ENCODE measurements around the gene CPNE9. TPM values are rescaled to one million over a fixed set of nuclear protein-coding genes. Genes with fewer than 3 reads are reported as not detected.

Gene CPNE9
- total RNA-seq, 1 donor from 2014 or later: not detected

GRCh38 chr3:9681723-9682081 lies 21.9 kb upstream of the CPNE9 start:
- no peak for FAIRE-seq

GRCh38 chr3:9682096-9682495 lies 21.5 kb upstream of the CPNE9 start:
- Histone ChIP-seq H3K27me3 (ENCODE audit: control insufficient read depth, insufficient read depth, low read length) (no peaks in the 10 kb centered on the region), H3K4me3 (ENCODE audit: low read depth, low read length) (no peak overlapping the region), H3K36me3 (ENCODE audit: control insufficient read depth, insufficient read depth, low read length) (peaks cover 35% of the 10 kb centered on the region)
- TF ChIP-seq CTCF (IDR thresholded peaks at IDR 0.05; ENCODE audit: insufficient read depth, low read length, severe bottlenecking): no peak
- FAIRE-seq (no peak), DNase-seq (ENCODE audit: low read depth) (no peak)

More at GRCh38 chr3:9681723-9682081, 21.9 kb upstream of the CPNE9 start:
- no peak for DNase-seq (ENCODE audit: low read depth)
- no peaks in the 10 kb centered on the region for H3K27me3 ChIP-seq (ENCODE audit: control insufficient read depth, insufficient read depth, low read length)
- no peak for TF ChIP-seq CTCF (IDR thresholded peaks at IDR 0.05; ENCODE audit: insufficient read depth, low read length, severe bottlenecking)
- H3K4me3 ChIP-seq (ENCODE audit: low read depth, low read length): no peak overlapping the region
- H3K36me3 ChIP-seq (ENCODE audit: control insufficient read depth, insufficient read depth, low read length): peaks cover 37% of the 10 kb centered on the region

GRCh38 chr3:9683426-9683825 lies 20.2 kb upstream of the CPNE9 start:
- H3K27me3 ChIP-seq (ENCODE audit: control insufficient read depth, insufficient read depth, low read length): no peaks in the 10 kb centered on the region
- FAIRE-seq: no peak
- TF ChIP-seq CTCF (IDR thresholded peaks at IDR 0.05; ENCODE audit: insufficient read depth, low read length, severe bottlenecking): no peak
- H3K4me3 ChIP-seq (ENCODE audit: low read depth, low read length): no peak overlapping the region
- DNase-seq (ENCODE audit: low read depth): no peak
- H3K36me3 ChIP-seq (ENCODE audit: control insufficient read depth, insufficient read depth, low read length): peaks cover 40% of the 10 kb centered on the region

GRCh38 chr3:9685216-9686049 lies 18.2 kb upstream of the CPNE9 start:
- peaks cover 47% of the 10 kb centered on the region for H3K36me3 ChIP-seq (ENCODE audit: control insufficient read depth, insufficient read depth, low read length)

GRCh38 chr3:9686050-9686550 lies 17.5 kb upstream of the CPNE9 start:
- DNase-seq (ENCODE audit: low read depth) (no peak), FAIRE-seq (no peak)
- peaks cover 43% of the 10 kb centered on the region for H3K36me3 ChIP-seq (ENCODE audit: control insufficient read depth, insufficient read depth, low read length)
- no peak overlapping the region for H3K4me3 ChIP-seq (ENCODE audit: low read depth, low read length)
- H3K27me3 ChIP-seq (ENCODE audit: control insufficient read depth, insufficient read depth, low read length): no peaks in the 10 kb centered on the region
- no peak for TF ChIP-seq CTCF (IDR thresholded peaks at IDR 0.05; ENCODE audit: insufficient read depth, low read length, severe bottlenecking)

More at GRCh38 chr3:9685216-9686049, 18.2 kb upstream of the CPNE9 start:
- DNase-seq (ENCODE audit: low read depth): no peak
- H3K4me3 ChIP-seq (ENCODE audit: low read depth, low read length): no peak overlapping the region
- TF ChIP-seq CTCF (IDR thresholded peaks at IDR 0.05; ENCODE audit: insufficient read depth, low read length, severe bottlenecking): no peak
- no peak for FAIRE-seq
- no peaks in the 10 kb centered on the region for H3K27me3 ChIP-seq (ENCODE audit: control insufficient read depth, insufficient read depth, low read length)
